ENCODE data around the gene TBC1D22A. TPM values are rescaled to one million over a fixed set of nuclear protein-coding genes. Genes with fewer than 3 reads are reported as not detected.

TBC1D22A gene
- total and polyA plus RNA-seq, 2 experiments from 2014 or later = 15.3 to 19.8 TPM

- no peak for TF ChIP-seq EZH2 (IDR thresholded peaks at IDR 0.05; ENCODE audit: borderline replicate concordance)
- TF ChIP-seq CTCF (IDR thresholded peaks at IDR 0.05; ENCODE audit: poor library complexity) = peak; percentile 14
- no peaks in the 10 kb centered on the region for H3K36me3 ChIP-seq (replicated peaks; ENCODE audit: insufficient read depth, low read depth)
- H3K9me2 ChIP-seq (replicated peaks; ENCODE audit: insufficient read depth) = no peaks in the 10 kb centered on the region
- 83% methylated on average over 25 of the region's 25 CpGs for WGBS (ENCODE audit: low lambda C conversion rate, missing lambda C conversion rate)
- H3K27me3 ChIP-seq = no peaks in the 10 kb centered on the region
- peaks cover 34% of the 10 kb centered on the region for H3K4me1 ChIP-seq (ENCODE audit: insufficient read depth)
- H3K4me3 ChIP-seq = no peak overlapping the region
- no peak overlapping the region for H2AFZ ChIP-seq
- no peaks in the 10 kb centered on the region for H3K9me3 ChIP-seq (ENCODE audit: low read depth)
- no peak for DNase-seq (ENCODE audit: low spot score)
- H3K79me2 ChIP-seq = peaks cover 40% of the 10 kb centered on the region
- no peak overlapping the region for H3K4me2 ChIP-seq
- H4K20me1 ChIP-seq (ENCODE audit: insufficient read depth, poor library complexity, severe bottlenecking) = peaks cover 12% of the 10 kb centered on the region
- H3K27ac ChIP-seq = no peak overlapping the region
Observed at GRCh38 chr22:46827136-46827780, 64.8 kb downstream of the TBC1D22A start.

GRCh38 chr22:46827781-46828180 is 65.3 kb downstream of the TBC1D22A start:
- Histone ChIP-seq H2AFZ (no peak overlapping the region), H3K27me3 (no peaks in the 10 kb centered on the region), H3K36me3 (replicated peaks; ENCODE audit: insufficient read depth, low read depth) (no peaks in the 10 kb centered on the region), H3K4me1 (ENCODE audit: insufficient read depth) (peaks cover 34% of the 10 kb centered on the region), H3K9me2 (replicated peaks; ENCODE audit: insufficient read depth) (no peaks in the 10 kb centered on the region), H4K20me1 (ENCODE audit: insufficient read depth, poor library complexity, severe bottlenecking) (peaks cover 12% of the 10 kb centered on the region), H3K9me3 (ENCODE audit: low read depth) (no peaks in the 10 kb centered on the region), H3K27ac (no peak overlapping the region), H3K4me2 (no peak overlapping the region), H3K4me3 (no peak overlapping the region), H3K79me2 (peaks cover 40% of the 10 kb centered on the region)
- WGBS (ENCODE audit: low lambda C conversion rate, missing lambda C conversion rate) = 91% methylated on average over 12 of the region's 12 CpGs
- no peak for DNase-seq (ENCODE audit: low spot score)
- no peak for TF ChIP-seq EZH2 (IDR thresholded peaks at IDR 0.05; ENCODE audit: borderline replicate concordance)
- no peak for TF ChIP-seq EZH2phosphoT487 (IDR thresholded peaks at IDR 0.05; ENCODE audit: low read depth, severe bottlenecking, unreplicated experiment)
- TF ChIP-seq CTCF (IDR thresholded peaks at IDR 0.05; ENCODE audit: poor library complexity) = no peak

- Histone ChIP-seq H3K27me3 (no peaks in the 10 kb centered on the region), H3K4me3 (no peak overlapping the region), H3K27ac (peak overlapping the region; percentile 84), H3K9me3 (ENCODE audit: low read depth) (no peaks in the 10 kb centered on the region), H3K9me2 (replicated peaks; ENCODE audit: insufficient read depth) (no peaks in the 10 kb centered on the region), H3K79me2 (peaks cover 40% of the 10 kb centered on the region), H3K4me2 (peak overlapping the region; percentile 19), H2AFZ (no peak overlapping the region), H3K4me1 (ENCODE audit: insufficient read depth) (peaks cover 34% of the 10 kb centered on the region), H3K36me3 (replicated peaks; ENCODE audit: insufficient read depth, low read depth) (no peaks in the 10 kb centered on the region), H4K20me1 (ENCODE audit: insufficient read depth, poor library complexity, severe bottlenecking) (peaks cover 12% of the 10 kb centered on the region)
- 89% methylated on average over 9 of the region's 9 CpGs for WGBS (ENCODE audit: low lambda C conversion rate, missing lambda C conversion rate)
- DNase-seq (ENCODE audit: low spot score) = no peak
- TF ChIP-seq CTCF (IDR thresholded peaks at IDR 0.05; ENCODE audit: poor library complexity) = no peak
- TF ChIP-seq EZH2phosphoT487 (IDR thresholded peaks at IDR 0.05; ENCODE audit: low read depth, severe bottlenecking, unreplicated experiment) = no peak
Observed at GRCh38 chr22:46828323-46828900, 66.0 kb downstream of the TBC1D22A start.
